GM12878 (cell line): ENCODE results near the gene MIEF1. TPM values are rescaled to one million over a fixed set of nuclear protein-coding genes. Genes with fewer than 3 reads are reported as not detected.
A peak's percentile ranks its signal among the peaks of the same experiment; 100 is the strongest.

Experiments
- ASH2L ChIP-seq: fragments of 300-600, 200-600 bp; sonication (generic); IDR thresholded peaks from 2 replicates; pipeline ENCODE4 v1.6.1; 2017; ENCODE audit warnings: low read depth, mild to moderate bottlenecking, borderline replicate concordance
- ATF2 ChIP-seq: IDR thresholded peaks from 2 replicates; pipeline ENCODE4 v1.6.1; 2012; ENCODE audit warnings: low read length, inconsistent platforms
- BCLAF1 ChIP-seq: fragments of 450-650 bp; IDR thresholded peaks from 2 replicates; pipeline ENCODE4 v1.6.1; 2017; ENCODE audit warnings: antibody characterized with exemption, mild to moderate bottlenecking, moderate library complexity
- E2F4 ChIP-seq: IDR thresholded peaks from 2 replicates; pipeline ENCODE4 v1.6.1; 2012; ENCODE audit warnings: low read depth, low read length, improper control_type of control experiment
- JUNB ChIP-seq: IDR thresholded peaks from 2 replicates; pipeline ENCODE4 v1.6.1; 2016; ENCODE audit warnings: antibody characterized with exemption, mild to moderate bottlenecking
- JUND ChIP-seq: IDR thresholded peaks from 2 replicates; pipeline ENCODE4 v1.6.1; 2012; ENCODE audit warnings: low read depth, mild to moderate bottlenecking, low read length, improper control_type of control experiment, moderate library complexity
- KAT2A ChIP-seq: conservative IDR thresholded peaks from 2 replicates; pipeline ENCODE4 v1.6.1; 2011; ENCODE audit warnings: low read depth, low read length; ENCODE audit not compliant: control insufficient read depth
- MLLT1 ChIP-seq: fragments of 450-650 bp; IDR thresholded peaks from 2 replicates; pipeline ENCODE4 v1.6.1; 2016; ENCODE audit warnings: mild to moderate bottlenecking
- PBX3 ChIP-seq: IDR thresholded peaks from 2 replicates; pipeline ENCODE4 v1.6.1; 2011; ENCODE audit warnings: mild to moderate bottlenecking, low read depth, low read length, moderate library complexity; ENCODE audit not compliant: insufficient replicate concordance
- SMAD5 ChIP-seq: IDR thresholded peaks from 2 replicates; pipeline ENCODE4 v1.6.1; 2016; ENCODE audit warnings: antibody characterized with exemption, low read depth
- SMC3 ChIP-seq: IDR thresholded peaks from 2 replicates; pipeline ENCODE4 v1.6.1; 2011; ENCODE audit warnings: low read length, improper control_type of control experiment, borderline replicate concordance
- SPI1 ChIP-seq: IDR thresholded peaks from 2 replicates; pipeline ENCODE4 v1.6.1; 2011; ENCODE audit warnings: low read depth, mild to moderate bottlenecking, low read length, moderate library complexity, borderline replicate concordance; ENCODE audit not compliant: insufficient read depth
- SREBF1 ChIP-seq: IDR thresholded peaks from 2 replicates; pipeline ENCODE4 v1.6.1; 2012; ENCODE audit warnings: mild to moderate bottlenecking, low read length
- TAF1 ChIP-seq: IDR thresholded peaks from 2 replicates; pipeline ENCODE4 v1.6.1; 2011; ENCODE audit warnings: mild to moderate bottlenecking, low read depth, low read length, borderline replicate concordance
- TCF7 ChIP-seq: IDR thresholded peaks from 2 replicates; pipeline ENCODE4 v1.6.1; 2014; ENCODE audit warnings: antibody characterized with exemption, borderline replicate concordance
- ZBED1 ChIP-seq: IDR thresholded peaks from 2 replicates; pipeline ENCODE4 v1.6.1; 2016; ENCODE audit warnings: borderline replicate concordance
- ZNF592 ChIP-seq: fragments of 450-650 bp; IDR thresholded peaks from 2 replicates; pipeline ENCODE4 v1.6.1; 2017; ENCODE audit warnings: mild to moderate bottlenecking, moderate library complexity
- polyA plus RNA-seq, 11 experiments: library from polyadenylated mRNA; depleted of rRNA in 4 of 11; unstranded in 6 of 11; stranded (reverse) in 5 of 11; fragments of >200 nt; fragmentation: Nextera tagmentation in 4 of 11; fragmentation: Illumina TruSeq in 1 of 11; extraction: Ambion mirVana in 4 of 11; extraction: Trizol in 1 of 11; gene quantifications; 1 replicate in 1 of 11; 2 replicates in 10 of 11; pipeline versions ENCODE4 v1.2.1 to v1.2.3, GENCODE V29; 2011 to 2016; ENCODE audit warnings: inconsistent platforms in 2 of 11, missing spikeins in 2 of 11, low read depth in 1 of 11
- total RNA-seq, 4 experiments: library from RNA; depleted of rRNA in 3 of 4; stranded (reverse); fragments of >200 nt in 3 of 4; fragmentation: Illumina TruSeq in 1 of 4; extraction: Trizol in 1 of 4; gene quantifications; 2 replicates each; pipeline versions ENCODE4 v1.2.1 to v1.2.3, GENCODE V29; 2013 to 2021

The MIEF1 gene
- total and polyA plus RNA-seq, 10 of the 15 experiments (the other 5 are each of a cell fraction or from before 2014, with no cell fraction given), result 12.4 to 52.3 (median 29.3) TPM

GRCh38 chr22:39462443-39463221, 39.5 kb upstream of the MIEF1 start (continued):
- TF ChIP-seq MLLT1, result no peak
- TF ChIP-seq JUNB, result no peak
- no peak for TF ChIP-seq TAF1
- no peak for TF ChIP-seq ASH2L
- TF ChIP-seq SREBF1, result no peak
- no peak for TF ChIP-seq ATF2
- no peak for TF ChIP-seq SPI1
- no peak for TF ChIP-seq ZBED1
- no peak for TF ChIP-seq TCF7
- 0 out of 2 replicates have a peak, but pooled peaks have one; percentile 61 for TF ChIP-seq ZNF592
- no peak for TF ChIP-seq KAT2A
- no peak for TF ChIP-seq SMAD5
- TF ChIP-seq PBX3, result no peak
- no peak for TF ChIP-seq E2F4
- TF ChIP-seq SMC3, result peak; percentile 11; the same call in 1 of the 2 replicates
- TF ChIP-seq JUND, result no peak
- TF ChIP-seq BCLAF1, result no peak
